Neural cell (in vitro differentiated cells): Measurements from ENCODE around the gene PIK3AP1. TPM values are rescaled to one million over a fixed set of nuclear protein-coding genes. Genes with fewer than 3 reads are reported as not detected.

ENCODE experiments used
- H2AFZ ChIP-seq: fragments of 200-600, 300-800 bp; sonication (generic), shearing (Covaris generic); 2 replicates; pipeline ENCODE4 v1.6.0; 2014; ENCODE audit warnings: low read depth, mild to moderate bottlenecking, antibody characterized with exemption, low read length, moderate library complexity
- H3F3A ChIP-seq: fragments of 200-600 bp; shearing (Covaris generic); 2 replicates; pipeline ENCODE4 v1.6.1; 2016; ENCODE audit warnings: mild to moderate bottlenecking, moderate library complexity, mixed read lengths, antibody characterized with exemption, low read length; ENCODE audit not compliant: insufficient read depth, poor library complexity, severe bottlenecking
- H3K27ac ChIP-seq: fragments of 200-600, 300-800 bp; sonication (generic), shearing (Covaris generic); 2 replicates; pipeline ENCODE4 v1.5.1; 2014; ENCODE audit warnings: mild to moderate bottlenecking, low read length, moderate library complexity
- H3K27me3 ChIP-seq: fragments of 300-800, 200-600 bp; sonication (generic), shearing (Covaris generic); 2 replicates; pipeline ENCODE4 v1.6.0; 2014; ENCODE audit warnings: mild to moderate bottlenecking, low read depth, low read length, moderate library complexity; ENCODE audit not compliant: insufficient read depth
- H3K36me3 ChIP-seq: fragments of 300-800, 200-600 bp; sonication (generic), shearing (Covaris generic); 2 replicates; pipeline ENCODE4 v1.5.1; 2014; ENCODE audit warnings: mild to moderate bottlenecking, antibody characterized with exemption, low read length, moderate library complexity; ENCODE audit not compliant: insufficient read depth
- H3K4me2 ChIP-seq: fragments of 300-800, 200-600 bp; sonication (generic), shearing (Covaris generic); 2 replicates; pipeline ENCODE4 v1.6.0; 2014; ENCODE audit warnings: mild to moderate bottlenecking, low read length
- H3K4me3 ChIP-seq: fragments of 300-800, 200-600 bp; sonication (generic), shearing (Covaris generic); 2 replicates; pipeline ENCODE4 v1.5.1; 2014; ENCODE audit warnings: mild to moderate bottlenecking, low read length, moderate library complexity
- H3K79me2 ChIP-seq: fragments of 200-600 bp; shearing (Covaris generic); replicated peaks from 2 replicates; pipeline ENCODE4 v1.6.0; 2014; ENCODE audit warnings: mild to moderate bottlenecking, low read length, moderate library complexity; ENCODE audit not compliant: insufficient read depth
- H3K9ac ChIP-seq: fragments of 300-800, 200-600 bp; sonication (generic), shearing (Covaris generic); 2 replicates; pipeline ENCODE4 v1.6.1; 2016; ENCODE audit warnings: mild to moderate bottlenecking, low read length, mixed read lengths
- H3K9me2 ChIP-seq: fragments of 200-600 bp; shearing (Covaris generic); 2 replicates; pipeline ENCODE4 v1.6.1; 2016; ENCODE audit warnings: mild to moderate bottlenecking, low read length, mixed read lengths; ENCODE audit not compliant: insufficient read depth
- H3K9me3 ChIP-seq: fragments of 200-600, 300-800 bp; sonication (generic), shearing (Covaris generic); 2 replicates; pipeline ENCODE4 v1.6.1; 2016; ENCODE audit warnings: mild to moderate bottlenecking, mixed run types, low read length, moderate library complexity, mixed read lengths
- H4K20me1 ChIP-seq: fragments of 200-600 bp; shearing (Covaris generic); 2 replicates; pipeline ENCODE4 v1.6.1; 2016; ENCODE audit warnings: mild to moderate bottlenecking, mixed run types; ENCODE audit not compliant: insufficient read depth
- EP300 ChIP-seq: fragments of 450-650 bp; conservative IDR thresholded peaks from 2 replicates; pipeline ENCODE4 v1.6.1; 2014; ENCODE audit warnings: antibody characterized with exemption, mild to moderate bottlenecking, moderate library complexity; ENCODE audit not compliant: poor library complexity, severe bottlenecking
- EZH2 ChIP-seq: fragments of 200-600, 300-800 bp; shearing (Covaris generic), sonication (generic); IDR thresholded peaks from 2 replicates; pipeline ENCODE4 v1.6.1; 2014; ENCODE audit warnings: antibody characterized with exemption, low read length, borderline replicate concordance, mild to moderate bottlenecking; ENCODE audit not compliant: insufficient read depth, poor library complexity, severe bottlenecking
- MXI1 ChIP-seq: fragments of 450-650 bp; conservative IDR thresholded peaks from 2 replicates; pipeline ENCODE4 v1.6.1; 2014; ENCODE audit warnings: antibody characterized with exemption, mild to moderate bottlenecking; ENCODE audit not compliant: poor library complexity, severe bottlenecking
- POLR2AphosphoS5 ChIP-seq: IDR thresholded peaks from 2 replicates; pipeline ENCODE4 v1.6.1; 2012
- RAD21 ChIP-seq: fragments of 450-650 bp; conservative IDR thresholded peaks from 2 replicates; pipeline ENCODE4 v1.6.1; 2014; ENCODE audit warnings: antibody characterized with exemption, mild to moderate bottlenecking, moderate library complexity
- REST ChIP-seq: IDR thresholded peaks from 2 replicates; pipeline ENCODE4 v1.6.1; 2012; ENCODE audit warnings: borderline replicate concordance
- SMC3 ChIP-seq: fragments of 450-650 bp; conservative IDR thresholded peaks from 2 replicates; pipeline ENCODE4 v1.6.1; 2014; ENCODE audit warnings: antibody characterized with exemption, mild to moderate bottlenecking, moderate library complexity; ENCODE audit not compliant: poor library complexity
- TAF1 ChIP-seq: IDR thresholded peaks from 2 replicates; pipeline ENCODE4 v1.6.1; 2012; ENCODE audit warnings: low read depth
- polyA plus RNA-seq: library from polyadenylated mRNA; depleted of rRNA; stranded (reverse); fragments of >200 nt; gene quantifications from 2 replicates; pipeline ENCODE4 v1.2.3, GENCODE V29; 2014
- TF ChIP-seq, protein P1 (sequence below): fragments of 450-650 bp; IDR thresholded peaks from 2 replicates; pipeline ENCODE4 v1.5.1; 2014; ENCODE audit warnings: antibody characterized with exemption, mild to moderate bottlenecking, moderate library complexity; ENCODE audit not compliant: poor library complexity, severe bottlenecking

Gene PIK3AP1
- polyA plus RNA-seq, 1 donor from 2014 or later, result 0.05 TPM

DNA sequence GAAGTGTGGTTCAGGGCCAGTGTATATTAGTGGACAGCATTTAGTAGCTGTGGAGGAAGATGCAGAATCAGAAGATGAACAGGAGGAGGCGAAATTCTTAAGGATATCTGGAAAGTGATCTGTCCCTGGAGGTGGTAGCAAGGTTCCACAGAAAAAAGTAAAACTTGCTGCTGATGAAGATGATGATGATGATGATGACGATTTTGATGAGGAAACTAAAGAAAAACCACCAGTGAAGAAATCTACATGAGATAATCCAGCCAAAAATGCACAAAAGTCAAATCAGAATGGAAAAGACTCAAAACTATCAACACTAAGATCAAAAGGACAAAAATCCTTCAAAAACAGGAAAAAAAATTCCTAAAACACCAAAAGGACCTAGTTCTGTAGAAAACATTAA lies 159.8 kb downstream of the PIK3AP1 start:
- Histone ChIP-seq H3K27ac (no peak overlapping the region), H3K9me2 (no peaks in the 10 kb centered on the region), H3K4me3 (no peak overlapping the region), H2AFZ (no peak overlapping the region), H4K20me1 (no peaks in the 10 kb centered on the region), H3K79me2 (peaks cover 1% of the 10 kb centered on the region), H3K4me2 (no peak overlapping the region), H3K36me3 (peaks cover 4% of the 10 kb centered on the region), H3K27me3 (no peaks in the 10 kb centered on the region), H3K9me3 (no peaks in the 10 kb centered on the region), H3F3A (no peaks in the 10 kb centered on the region), H3K9ac (no peak overlapping the region)
- TF ChIP-seq POLR2AphosphoS5, result no peak
- TF ChIP-seq EZH2, result no peak
- no peak for TF ChIP-seq MXI1
- TF ChIP-seq REST, result no peak
- no peak for TF ChIP-seq TAF1
- TF ChIP-seq, protein P1, sequence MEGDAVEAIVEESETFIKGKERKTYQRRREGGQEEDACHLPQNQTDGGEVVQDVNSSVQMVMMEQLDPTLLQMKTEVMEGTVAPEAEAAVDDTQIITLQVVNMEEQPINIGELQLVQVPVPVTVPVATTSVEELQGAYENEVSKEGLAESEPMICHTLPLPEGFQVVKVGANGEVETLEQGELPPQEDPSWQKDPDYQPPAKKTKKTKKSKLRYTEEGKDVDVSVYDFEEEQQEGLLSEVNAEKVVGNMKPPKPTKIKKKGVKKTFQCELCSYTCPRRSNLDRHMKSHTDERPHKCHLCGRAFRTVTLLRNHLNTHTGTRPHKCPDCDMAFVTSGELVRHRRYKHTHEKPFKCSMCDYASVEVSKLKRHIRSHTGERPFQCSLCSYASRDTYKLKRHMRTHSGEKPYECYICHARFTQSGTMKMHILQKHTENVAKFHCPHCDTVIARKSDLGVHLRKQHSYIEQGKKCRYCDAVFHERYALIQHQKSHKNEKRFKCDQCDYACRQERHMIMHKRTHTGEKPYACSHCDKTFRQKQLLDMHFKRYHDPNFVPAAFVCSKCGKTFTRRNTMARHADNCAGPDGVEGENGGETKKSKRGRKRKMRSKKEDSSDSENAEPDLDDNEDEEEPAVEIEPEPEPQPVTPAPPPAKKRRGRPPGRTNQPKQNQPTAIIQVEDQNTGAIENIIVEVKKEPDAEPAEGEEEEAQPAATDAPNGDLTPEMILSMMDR, result no peak
- no peak for TF ChIP-seq RAD21

- H3K4me2 ChIP-seq, result no peak overlapping the region
- no peaks in the 10 kb centered on the region for H4K20me1 ChIP-seq
- no peaks in the 10 kb centered on the region for H3K9me2 ChIP-seq
- no peak overlapping the region for H2AFZ ChIP-seq
- H3F3A ChIP-seq, result no peaks in the 10 kb centered on the region
- H3K36me3 ChIP-seq, result peaks cover 4% of the 10 kb centered on the region
- H3K9me3 ChIP-seq, result no peaks in the 10 kb centered on the region
- TF ChIP-seq MXI1, result no peak
- no peak for TF ChIP-seq EZH2
- TF ChIP-seq SMC3, result peak; percentile 66
- peak; percentile 67 for TF ChIP-seq RAD21
- TF ChIP-seq POLR2AphosphoS5, result no peak
- no peak for TF ChIP-seq TAF1
- TF ChIP-seq, protein P1, result peak; percentile 67
- no peak for TF ChIP-seq EP300
- TF ChIP-seq REST, result no peak
- no peak overlapping the region for H3K4me3 ChIP-seq
- no peaks in the 10 kb centered on the region for H3K79me2 ChIP-seq
- H3K9ac ChIP-seq, result no peak overlapping the region
- H3K27ac ChIP-seq, result no peak overlapping the region
- H3K27me3 ChIP-seq, result no peaks in the 10 kb centered on the region
Measured at GRCh38 chr10:96556003-96556402, 164.3 kb downstream of the PIK3AP1 start.
